Body of pancreas (tissue), 4 donors: ENCODE data around the gene NKD1.

ENCODE experiments used
- POLR2A ChIP-seq, 3 donors: fragments of 450-650 bp; IDR thresholded peaks; one replicate each; pipeline ENCODE4 v1.6.1; 2016; ENCODE audit warnings: antibody characterized with exemption in 3 of 3, mild to moderate bottlenecking in 2 of 3
- TF ChIP-seq, protein P1 (sequence below), 7 experiments: fragments of 450-650 bp in 4 of 7; fragments of 200-600 bp in 3 of 7; sonication (generic) in 3 of 7; IDR thresholded peaks; one replicate each; pipeline ENCODE4 v1.5.1; 2016 to 2019; ENCODE audit warnings: antibody characterized with exemption in 7 of 7

DNA sequence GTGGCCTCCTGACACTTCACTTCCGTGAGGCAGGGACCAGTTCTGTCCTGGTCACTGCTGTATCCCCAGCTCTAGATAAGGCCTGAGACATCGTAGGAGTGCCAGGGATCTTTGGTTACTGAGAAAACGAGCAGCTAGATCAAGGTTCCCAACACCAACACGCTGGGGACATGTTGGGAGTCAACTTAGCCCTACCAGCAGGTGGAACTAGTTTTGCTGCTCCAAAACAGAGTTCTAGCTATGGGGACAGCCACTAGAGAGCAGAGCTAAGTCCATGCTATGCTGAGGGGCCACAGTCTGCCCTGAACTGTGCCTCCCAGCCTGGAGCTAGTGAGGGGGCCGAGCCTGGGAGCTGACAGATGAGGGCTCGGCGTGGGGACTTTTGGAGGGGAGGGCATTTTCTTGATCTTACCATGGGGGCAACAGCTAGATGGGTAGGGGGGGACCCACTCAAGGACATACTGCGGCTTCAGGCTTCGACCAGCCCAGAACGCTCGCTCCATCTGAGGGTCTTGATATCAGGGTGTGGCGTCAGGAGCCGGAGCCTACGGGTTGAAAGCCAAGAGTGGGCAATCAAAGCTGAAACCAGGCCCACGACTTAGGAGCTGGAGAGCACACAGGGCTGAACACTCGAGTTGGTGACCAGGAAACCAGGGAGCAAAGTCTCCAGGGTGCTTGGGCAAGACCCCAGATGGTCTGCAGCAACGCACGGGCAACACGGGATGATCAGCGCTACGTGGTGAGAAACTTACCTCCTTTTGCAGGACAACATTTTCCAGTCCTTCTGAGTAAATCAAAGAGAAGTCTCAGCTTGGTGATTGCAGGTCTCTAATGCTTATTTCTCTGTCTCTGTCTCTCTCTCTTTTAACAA lies 119.5 kb downstream of the NKD1 start:
- TF ChIP-seq, protein P1, sequence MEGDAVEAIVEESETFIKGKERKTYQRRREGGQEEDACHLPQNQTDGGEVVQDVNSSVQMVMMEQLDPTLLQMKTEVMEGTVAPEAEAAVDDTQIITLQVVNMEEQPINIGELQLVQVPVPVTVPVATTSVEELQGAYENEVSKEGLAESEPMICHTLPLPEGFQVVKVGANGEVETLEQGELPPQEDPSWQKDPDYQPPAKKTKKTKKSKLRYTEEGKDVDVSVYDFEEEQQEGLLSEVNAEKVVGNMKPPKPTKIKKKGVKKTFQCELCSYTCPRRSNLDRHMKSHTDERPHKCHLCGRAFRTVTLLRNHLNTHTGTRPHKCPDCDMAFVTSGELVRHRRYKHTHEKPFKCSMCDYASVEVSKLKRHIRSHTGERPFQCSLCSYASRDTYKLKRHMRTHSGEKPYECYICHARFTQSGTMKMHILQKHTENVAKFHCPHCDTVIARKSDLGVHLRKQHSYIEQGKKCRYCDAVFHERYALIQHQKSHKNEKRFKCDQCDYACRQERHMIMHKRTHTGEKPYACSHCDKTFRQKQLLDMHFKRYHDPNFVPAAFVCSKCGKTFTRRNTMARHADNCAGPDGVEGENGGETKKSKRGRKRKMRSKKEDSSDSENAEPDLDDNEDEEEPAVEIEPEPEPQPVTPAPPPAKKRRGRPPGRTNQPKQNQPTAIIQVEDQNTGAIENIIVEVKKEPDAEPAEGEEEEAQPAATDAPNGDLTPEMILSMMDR (IDR thresholded peaks at IDR 0.05) = no peak
- no peak for TF ChIP-seq POLR2A (IDR thresholded peaks at IDR 0.05)
